ENCODE results near the gene ABCC10.

DNA sequence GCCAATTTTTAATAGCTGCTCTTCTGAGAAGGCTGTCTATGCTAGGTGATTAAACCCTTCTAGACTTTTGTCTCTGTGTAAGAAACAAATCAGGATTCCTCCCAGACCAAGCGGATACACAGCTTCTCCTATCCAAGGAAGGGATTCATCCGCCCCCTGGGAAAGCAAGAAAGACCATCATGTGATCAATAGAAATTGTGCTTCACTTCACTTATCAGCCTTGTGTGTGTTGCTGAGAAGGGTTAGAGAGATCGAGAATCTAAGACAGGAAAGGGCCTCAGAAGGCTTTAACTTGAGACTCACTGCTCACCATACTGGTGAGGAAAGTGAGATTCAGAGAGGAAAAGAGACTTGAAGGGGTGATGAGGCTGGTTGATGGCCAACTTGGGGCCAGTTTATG, 1.5 kb downstream of the ABCC10 start:
- no peak for TF ChIP-seq EZH2phosphoT487 (IDR thresholded peaks at IDR 0.05; ENCODE audit: borderline replicate concordance, low read length)
- no peak for TF ChIP-seq CTCF (IDR thresholded peaks at IDR 0.05; ENCODE audit: low read depth, low read length, poor library complexity, severe bottlenecking)

All from DOHH2 (cell line).